Omental fat pad (tissue), 4 donors: ENCODE measurements around the gene ACSS2. TPM values are rescaled to one million over a fixed set of nuclear protein-coding genes. Genes with fewer than 3 reads are reported as not detected.

Source experiments
- ATAC-seq: fragments of 150-250 bp; one replicate; pipeline ENCODE4 v1.9.1; 2016; ENCODE audit warnings: mild to moderate bottlenecking, moderate library complexity; ENCODE audit not compliant: low FRiP score
- DNase-seq: peaks from one replicate; pipeline ENCODE4 v3.0.0-alpha.2; 2019; ENCODE audit warnings: low spot score
- total RNA-seq, 4 donors: library from RNA; depleted of rRNA; stranded (reverse); fragments of >200 nt; gene quantifications; one replicate each; pipeline ENCODE4 v1.1.0, GENCODE V29; 2016
- TF ChIP-seq, protein P1 (sequence below), 3 donors: fragments of 450-650 bp; IDR thresholded peaks; one replicate each; pipeline ENCODE4 v1.5.1; 2016 to 2017; ENCODE audit warnings: antibody characterized with exemption in 3 of 3, mild to moderate bottlenecking in 3 of 3, moderate library complexity in 2 of 3

ACSS2 gene
- total RNA-seq, 4 donors from 2014 or later = 72.4 to 119 (median 102) TPM

DNA sequence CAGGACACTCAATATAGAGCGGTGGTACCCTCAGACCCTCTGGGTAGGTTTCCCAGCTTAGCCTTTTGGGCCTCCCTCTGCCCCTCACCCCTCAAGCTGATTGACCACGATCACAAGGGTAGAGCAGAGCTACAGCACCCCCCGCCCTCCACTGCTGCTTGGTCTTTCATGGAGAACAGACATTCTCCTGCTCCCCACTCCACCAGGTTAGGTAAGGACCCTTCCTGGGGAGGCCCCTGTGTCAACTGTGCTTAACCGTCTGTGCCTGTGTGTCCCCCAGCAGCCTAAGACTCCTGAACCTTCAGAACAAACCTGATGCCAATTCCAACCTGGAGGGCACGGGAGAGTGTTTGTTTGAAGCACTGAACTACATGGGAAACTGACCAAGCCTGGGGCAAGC lies 91.0 kb downstream of the ACSS2 start:
- TF ChIP-seq, protein P1, sequence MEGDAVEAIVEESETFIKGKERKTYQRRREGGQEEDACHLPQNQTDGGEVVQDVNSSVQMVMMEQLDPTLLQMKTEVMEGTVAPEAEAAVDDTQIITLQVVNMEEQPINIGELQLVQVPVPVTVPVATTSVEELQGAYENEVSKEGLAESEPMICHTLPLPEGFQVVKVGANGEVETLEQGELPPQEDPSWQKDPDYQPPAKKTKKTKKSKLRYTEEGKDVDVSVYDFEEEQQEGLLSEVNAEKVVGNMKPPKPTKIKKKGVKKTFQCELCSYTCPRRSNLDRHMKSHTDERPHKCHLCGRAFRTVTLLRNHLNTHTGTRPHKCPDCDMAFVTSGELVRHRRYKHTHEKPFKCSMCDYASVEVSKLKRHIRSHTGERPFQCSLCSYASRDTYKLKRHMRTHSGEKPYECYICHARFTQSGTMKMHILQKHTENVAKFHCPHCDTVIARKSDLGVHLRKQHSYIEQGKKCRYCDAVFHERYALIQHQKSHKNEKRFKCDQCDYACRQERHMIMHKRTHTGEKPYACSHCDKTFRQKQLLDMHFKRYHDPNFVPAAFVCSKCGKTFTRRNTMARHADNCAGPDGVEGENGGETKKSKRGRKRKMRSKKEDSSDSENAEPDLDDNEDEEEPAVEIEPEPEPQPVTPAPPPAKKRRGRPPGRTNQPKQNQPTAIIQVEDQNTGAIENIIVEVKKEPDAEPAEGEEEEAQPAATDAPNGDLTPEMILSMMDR (IDR thresholded peaks at IDR 0.05) = no peak
- ATAC-seq (no peak), DNase-seq (no peak)

DNA sequence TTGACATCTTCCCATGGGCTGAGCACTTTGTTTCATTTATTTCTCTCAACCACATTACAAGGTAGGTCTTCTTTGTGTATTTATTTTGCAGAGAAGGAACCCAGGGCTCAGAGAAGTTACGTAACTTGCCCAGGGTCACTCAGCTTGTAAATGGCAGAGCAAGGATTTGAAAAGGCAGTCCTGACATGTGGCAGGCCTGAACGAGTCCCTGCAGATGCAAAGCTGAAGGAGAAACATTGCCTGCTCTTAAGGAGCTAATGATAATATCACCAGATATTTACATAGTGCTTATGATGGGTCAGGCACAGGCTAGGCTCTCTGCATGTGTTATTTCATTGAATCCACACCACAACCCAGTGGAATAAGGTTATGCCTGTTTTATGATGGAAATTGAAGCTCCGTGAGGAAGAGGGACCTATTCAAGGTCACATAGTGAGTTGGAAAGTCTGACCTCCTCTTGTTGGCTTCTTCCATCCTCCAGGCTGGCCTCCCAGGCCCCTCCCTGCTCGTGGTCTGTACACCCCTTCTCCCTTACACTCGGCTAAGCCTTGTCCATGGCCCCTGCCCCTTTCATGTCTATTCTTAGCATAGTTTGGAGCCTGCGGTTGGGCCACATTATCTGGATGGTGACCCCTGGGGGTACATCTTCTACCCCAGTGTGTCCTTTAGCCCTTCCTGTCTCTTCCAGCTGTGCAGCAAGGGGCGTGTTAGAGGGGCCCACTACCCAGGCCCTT lies 91.8 kb downstream of the ACSS2 start:
- ATAC-seq = no peak

GRCh38 chr20:34970193-34970840 lies 93.9 kb downstream of the ACSS2 start:
- no peak for ATAC-seq

More for the DNA sequence above, 91.8 kb downstream of the ACSS2 start:
- TF ChIP-seq, protein P1 (IDR thresholded peaks at IDR 0.05) = no peak
- no peak for DNase-seq

GRCh38 chr20:34970846-34971560 lies 94.6 kb downstream of the ACSS2 start:
- DNase-seq (no peak), ATAC-seq (no peak)
- TF ChIP-seq, protein P1 (IDR thresholded peaks at IDR 0.05) = no peak

More at GRCh38 chr20:34970193-34970840, 93.9 kb downstream of the ACSS2 start:
- DNase-seq = no peak
- TF ChIP-seq, protein P1 (IDR thresholded peaks at IDR 0.05) = no peak

DNA sequence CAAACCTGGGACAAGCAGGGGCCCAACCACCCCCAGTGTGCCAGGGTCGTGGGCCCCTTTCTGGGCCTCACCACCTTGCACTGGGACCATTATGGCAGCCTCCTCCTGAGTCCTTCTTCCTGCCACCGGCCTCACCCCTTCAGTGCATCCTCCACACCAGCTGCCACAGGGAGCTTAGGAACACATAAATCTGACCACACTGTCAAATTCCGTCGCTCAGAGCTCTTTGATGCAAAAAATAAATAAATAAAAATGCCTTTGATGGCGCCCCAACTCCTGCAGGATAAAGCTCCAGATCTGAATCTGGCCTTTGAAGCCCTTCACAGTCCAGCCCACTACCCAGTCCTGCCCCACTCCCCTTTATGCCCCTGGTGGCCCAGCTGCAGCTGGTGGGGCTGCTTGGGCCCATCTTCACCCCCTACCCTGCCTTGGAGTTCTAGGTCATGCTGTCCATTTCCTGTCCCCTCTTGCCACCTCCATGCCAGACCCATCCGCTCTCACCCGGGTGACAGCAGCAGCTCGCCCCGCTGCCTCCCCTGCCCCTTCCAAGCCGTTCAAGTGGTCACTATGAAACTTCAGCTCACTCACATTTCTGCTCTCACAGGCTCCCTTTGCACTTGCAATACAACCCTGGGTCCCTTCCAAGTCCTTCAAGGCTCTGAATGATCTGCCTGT lies 95.3 kb downstream of the ACSS2 start:
- TF ChIP-seq, protein P1 (IDR thresholded peaks at IDR 0.05) = no peak
- ATAC-seq (no peak), DNase-seq (no peak)

- TF ChIP-seq, protein P1 (IDR thresholded peaks at IDR 0.05) = no peak
- DNase-seq (no peak), ATAC-seq (no peak)
Observed at GRCh38 chr20:34974246-34974645, 97.8 kb downstream of the ACSS2 start.
